ENCODE measurements around the gene SRR.
A peak's percentile ranks its signal among the peaks of the same experiment; 100 is the strongest.

SRR gene

DNA sequence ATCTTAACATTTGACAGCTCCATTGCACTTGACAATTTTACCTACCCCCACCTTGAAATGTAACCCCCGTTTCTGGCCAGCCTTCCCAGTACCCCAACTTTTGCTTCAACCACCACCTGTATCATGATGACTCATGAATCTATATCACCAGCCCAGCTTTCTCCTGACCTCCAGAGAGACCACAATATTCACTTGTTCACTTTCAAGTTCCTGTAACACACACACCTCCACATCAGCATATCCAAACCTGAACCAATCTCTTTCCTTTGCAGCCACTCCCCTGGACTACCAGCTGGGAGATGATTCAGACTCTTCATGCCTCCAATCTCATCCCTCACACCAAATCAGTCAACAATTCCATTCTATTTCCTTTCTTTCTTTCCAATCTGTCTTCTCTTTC, 8.2 kb upstream of the SRR start:
- DNase-seq: no peak

DNA sequence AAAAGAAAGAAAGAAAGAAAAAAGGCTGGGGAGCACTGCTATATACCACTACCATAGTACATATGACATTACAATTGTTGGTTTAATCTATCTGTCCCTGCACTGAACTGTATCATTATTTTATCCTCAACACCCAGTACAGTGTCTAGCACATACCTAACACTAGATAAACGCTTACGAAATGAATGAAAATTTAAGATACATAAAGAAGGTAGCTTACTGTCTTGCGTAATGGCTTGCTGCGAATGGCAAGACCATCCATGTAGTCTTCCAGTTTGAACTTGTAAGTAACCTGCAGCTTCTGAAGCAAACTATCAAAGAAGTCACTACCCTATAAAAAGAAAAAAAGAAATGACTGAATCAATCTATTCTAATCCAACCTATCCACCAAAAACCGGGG, 6.7 kb upstream of the SRR start:
- DNase-seq: no peak

DNA sequence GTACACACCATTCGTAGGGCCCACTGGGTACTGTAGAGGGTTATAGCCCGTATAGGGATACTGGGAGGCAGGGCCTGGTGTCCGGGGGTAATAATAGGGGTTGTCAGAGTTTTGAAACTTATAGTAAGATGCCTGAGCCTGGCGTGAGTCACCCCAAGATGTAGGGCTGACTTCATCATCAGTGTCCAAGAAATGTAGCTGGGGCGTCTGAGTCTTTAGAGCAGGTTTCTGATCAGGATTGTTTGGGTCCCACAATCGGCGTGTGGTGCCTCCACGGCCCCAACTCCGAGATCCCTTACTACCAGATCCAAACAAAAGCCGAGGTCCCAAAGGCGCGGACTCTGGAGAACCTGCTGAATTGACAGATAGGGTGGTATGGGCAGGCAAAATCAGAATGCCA, 4.6 kb upstream of the SRR start:
- DNase-seq: no peak

DNA sequence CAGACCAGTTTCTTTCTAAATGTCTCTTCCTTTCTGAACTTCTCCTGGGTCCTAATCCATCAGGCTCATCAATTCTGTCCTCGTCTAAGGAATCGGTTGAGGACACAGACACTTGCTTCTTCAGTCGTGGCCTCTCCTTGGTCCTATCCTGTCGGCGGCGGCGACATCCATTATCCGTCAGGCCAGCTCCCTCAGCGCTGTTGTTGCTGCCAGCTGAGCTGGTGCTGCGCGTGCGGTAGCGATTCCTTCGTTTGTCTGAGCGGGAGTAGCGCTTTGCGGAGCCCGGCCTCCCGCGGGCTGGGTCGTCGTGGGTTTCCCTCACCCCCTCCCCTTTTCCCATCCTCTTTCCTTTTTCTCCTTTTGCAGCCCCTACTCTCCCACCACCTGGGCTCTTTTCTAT, 4.0 kb upstream of the SRR start:
- no peak for DNase-seq

DNA sequence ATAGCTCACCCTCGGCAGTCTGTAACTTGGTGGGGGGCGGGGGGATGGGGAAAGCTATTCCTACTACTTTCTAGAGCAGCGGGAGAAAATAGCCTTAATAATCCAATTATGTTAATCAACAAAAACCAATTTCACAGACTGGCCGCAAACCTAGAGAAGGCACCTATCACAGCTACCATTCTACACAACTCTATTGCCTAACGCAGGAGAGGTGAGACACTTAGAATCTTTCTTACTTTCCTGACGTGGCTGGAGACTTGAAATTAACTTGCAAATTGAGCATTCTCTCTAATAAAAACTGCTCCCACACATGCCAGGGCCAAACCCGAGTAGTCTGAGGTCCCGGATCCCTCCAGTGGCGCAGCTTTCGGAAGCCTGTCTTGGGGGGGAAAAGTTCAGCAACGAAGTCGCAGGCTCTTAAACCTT, 959 bp upstream of the SRR start:
- DNase-seq: no peak

DNA sequence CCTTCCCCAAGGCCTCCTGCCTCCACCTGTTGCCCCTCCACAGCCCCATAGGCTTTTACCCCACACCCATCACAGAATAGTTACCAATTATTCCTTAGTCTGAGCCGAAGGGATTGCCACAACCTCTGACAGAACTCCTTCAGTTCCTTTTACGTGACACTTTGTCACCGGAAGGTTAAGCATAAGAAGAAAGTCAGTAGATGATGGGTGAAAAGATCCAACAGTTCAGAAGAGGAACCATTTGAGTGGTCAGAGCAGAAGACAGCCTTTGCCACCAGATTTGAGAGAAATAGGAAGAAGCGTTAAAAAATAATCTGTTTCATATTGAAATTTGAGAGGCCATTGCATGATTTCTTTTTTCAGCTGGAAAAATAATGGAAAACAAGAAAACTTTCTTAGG, 1.2 kb downstream of the SRR start:
- no peak for DNase-seq

DNA sequence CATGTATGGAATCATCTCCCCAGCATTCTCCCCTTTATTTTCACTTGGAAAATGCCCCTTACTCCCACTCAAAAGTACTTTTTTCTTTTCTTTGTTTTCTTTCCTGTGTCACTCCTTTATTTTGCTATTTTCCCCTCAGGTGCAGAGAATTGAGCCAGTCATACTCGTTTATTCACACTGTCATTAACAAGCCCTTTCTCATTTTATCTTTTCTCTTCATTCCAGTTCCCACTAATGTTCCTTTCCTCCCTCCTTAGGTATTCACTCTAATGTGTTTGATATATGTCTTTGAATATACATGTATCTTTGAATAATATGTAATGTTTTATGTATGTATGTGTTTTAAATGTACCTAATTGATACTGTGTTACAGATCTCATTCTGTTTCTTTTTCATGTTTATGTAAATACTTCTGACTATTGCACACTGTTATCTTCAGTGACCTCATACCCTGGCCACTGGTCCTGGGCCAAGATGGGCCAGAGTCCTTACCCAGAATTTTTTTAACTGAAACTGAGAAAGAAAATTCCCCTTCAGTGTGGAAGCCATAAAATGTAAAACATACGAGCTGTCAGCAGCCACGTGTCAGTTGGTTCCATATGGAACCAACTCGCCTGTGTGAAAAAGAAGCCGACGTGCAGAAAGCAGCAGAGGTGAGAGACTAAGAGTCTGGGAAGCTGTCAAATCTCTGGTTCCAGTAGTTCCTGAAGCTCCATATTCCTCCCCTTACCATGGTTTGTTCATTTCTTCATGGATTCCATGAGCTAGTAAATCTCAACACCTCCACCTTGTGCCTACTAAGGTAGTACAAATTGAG, 5.8 kb downstream of the SRR start:
- DNase-seq: no peak

DNA sequence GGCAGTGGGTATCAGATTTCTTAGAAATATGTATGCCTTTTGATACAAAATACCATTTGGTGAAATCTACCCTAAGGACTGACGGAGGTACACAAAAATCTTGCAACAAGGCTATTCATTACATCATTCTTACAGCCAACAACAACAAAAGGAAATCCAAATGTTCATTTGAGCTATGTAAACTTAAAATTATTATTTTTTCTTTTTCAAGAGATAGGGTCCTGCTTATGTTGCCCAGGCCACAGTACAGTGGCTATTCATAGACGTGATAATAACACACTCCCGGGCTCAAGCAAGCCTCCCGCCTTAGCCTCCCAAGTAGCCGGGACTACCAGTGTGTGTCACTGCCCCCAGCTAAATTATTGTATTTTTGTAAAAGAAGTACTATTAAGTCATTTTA, 9.0 kb downstream of the SRR start:
- no peak for DNase-seq

DNA sequence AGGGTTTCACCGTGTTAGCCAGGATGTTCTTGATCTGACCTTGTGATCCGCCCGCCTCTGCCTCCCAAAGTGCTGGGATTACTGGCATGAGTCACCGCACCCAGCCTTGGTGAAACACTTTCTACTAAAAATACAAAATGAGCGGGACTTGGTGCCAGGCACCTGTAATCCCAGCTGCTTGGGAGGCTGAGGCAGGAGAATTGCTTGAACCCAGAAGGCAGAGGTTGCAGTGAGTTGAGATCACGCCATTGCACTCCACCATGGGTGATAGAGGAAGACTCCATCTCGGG, 13.1 kb downstream of the SRR start:
- DNase-seq: peak; percentile 38

DNA sequence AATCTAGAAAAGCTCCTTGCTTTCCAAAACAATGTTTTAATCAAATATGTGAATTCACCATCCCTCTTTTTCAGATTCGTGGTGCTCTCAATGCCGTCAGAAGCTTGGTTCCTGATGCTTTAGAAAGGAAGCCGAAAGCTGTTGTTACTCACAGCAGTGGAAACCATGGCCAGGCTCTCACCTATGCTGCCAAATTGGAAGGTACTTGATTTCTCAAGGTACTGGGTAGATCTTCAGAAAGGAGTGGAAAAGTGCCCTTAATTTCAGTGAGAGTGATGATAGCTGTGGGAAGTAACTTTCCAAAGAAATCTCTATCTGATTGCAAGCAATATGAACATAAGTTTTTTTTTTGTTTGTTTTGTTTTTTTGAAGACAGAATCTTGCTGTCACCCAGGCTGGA, 14.0 kb downstream of the SRR start:
- DNase-seq: peak; percentile 52

DNA sequence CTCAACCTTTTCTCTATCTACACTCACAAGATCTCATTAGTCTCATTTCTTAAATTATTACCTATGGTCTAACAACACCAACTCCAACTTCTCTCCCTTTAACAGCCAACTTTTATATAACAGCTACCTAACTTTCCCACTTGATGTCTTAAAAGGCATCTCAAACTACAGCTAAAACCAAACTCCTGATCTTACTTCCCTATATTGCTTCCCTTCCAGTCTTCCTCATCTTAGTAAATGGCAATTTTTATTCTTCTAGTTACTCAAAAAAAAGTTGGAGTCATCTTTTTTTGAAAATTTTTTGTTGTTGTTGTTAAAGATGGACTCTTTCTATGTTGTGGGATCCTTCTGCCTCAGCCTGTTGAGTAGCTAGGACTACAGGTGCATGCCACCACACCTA, 15.3 kb downstream of the SRR start:
- DNase-seq: no peak

DNA sequence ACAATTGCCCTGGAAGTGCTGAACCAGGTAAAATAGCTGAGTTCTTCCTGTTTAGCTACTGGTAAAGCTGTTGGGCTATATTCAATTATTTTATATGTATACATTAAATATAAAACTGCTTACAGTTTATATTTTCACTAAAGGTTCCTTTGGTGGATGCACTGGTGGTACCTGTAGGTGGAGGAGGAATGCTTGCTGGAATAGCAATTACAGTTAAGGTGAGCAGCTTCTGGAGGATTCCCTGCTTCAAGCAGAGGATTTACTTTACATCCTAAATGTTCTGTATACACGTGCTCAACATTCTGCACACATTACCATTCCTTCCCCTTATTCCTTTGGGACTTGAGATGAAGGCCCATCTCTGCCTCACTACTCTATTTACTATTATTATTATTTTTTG, 17.6 kb downstream of the SRR start:
- no peak for DNase-seq

DNA sequence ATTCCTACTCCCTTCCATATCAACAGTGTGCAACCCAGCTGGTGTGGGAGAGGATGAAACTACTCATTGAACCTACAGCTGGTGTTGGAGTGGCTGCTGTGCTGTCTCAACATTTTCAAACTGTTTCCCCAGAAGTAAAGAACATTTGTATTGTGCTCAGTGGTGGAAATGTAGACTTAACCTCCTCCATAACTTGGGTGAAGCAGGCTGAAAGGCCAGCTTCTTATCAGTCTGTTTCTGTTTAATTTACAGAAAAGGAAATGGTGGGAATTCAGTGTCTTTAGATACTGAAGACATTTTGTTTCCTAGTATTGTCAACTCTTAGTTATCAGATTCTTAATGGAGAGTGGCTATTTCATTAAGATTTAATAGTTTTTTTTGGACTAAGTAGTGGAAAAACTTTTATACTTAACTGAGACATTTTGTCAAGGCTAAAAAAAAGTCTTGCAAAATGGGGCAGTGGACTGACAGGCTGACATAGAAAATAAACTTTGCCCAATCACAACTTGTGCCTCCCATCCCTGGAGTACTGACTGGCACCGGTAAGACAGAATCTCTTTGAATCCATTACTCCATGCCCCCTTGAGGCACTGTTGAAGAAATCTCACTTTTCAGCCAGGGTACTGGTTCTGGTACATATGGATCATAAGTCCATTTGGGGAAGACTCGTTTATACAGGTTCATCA, 20.0 kb downstream of the SRR start:
- DNase-seq: no peak

DNA sequence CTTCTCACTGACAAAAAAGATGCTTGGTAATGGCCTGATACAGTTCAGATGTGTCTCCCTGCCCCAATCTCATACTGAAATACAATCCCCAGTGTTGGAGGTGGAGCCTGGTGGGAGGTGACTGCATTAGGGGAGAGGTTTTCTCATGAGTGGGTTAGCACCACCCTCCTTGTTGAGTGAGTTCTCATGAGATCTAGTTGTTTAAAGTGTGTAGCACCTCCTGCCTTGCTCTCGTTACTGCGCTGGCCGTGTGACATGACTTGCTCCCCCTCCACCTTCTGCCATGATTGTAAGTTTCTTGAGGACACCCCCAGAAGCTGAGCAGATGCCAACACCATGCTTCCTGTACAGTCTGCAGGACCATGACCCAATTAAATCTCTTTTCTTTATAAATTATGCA, 27.6 kb downstream of the SRR start:
- no peak for DNase-seq

DNA sequence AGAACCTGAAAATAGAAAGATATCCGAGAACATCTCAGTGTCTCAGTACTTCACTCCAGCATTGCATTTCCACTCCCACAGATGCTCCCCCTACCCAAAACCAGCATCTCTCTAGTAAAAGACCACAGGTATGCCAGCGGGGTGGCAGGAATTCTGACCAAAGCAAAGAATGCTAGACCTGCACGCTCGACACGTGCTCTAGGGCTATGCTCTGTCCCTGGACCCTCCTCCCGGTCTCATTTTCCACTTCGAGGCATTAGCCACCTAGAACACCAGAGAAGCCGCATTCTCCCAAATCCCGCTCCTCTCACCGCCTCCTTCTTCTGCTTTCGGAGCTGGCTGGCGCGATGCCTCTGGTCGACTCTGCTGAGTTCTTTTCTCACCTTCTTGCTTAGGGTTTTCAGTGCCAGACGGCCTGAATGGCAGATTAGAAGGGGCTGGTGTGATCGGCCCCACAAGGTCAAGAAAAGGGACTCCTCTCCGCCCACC, 32.0 kb downstream of the SRR start:
- DNase-seq: no peak

DNA sequence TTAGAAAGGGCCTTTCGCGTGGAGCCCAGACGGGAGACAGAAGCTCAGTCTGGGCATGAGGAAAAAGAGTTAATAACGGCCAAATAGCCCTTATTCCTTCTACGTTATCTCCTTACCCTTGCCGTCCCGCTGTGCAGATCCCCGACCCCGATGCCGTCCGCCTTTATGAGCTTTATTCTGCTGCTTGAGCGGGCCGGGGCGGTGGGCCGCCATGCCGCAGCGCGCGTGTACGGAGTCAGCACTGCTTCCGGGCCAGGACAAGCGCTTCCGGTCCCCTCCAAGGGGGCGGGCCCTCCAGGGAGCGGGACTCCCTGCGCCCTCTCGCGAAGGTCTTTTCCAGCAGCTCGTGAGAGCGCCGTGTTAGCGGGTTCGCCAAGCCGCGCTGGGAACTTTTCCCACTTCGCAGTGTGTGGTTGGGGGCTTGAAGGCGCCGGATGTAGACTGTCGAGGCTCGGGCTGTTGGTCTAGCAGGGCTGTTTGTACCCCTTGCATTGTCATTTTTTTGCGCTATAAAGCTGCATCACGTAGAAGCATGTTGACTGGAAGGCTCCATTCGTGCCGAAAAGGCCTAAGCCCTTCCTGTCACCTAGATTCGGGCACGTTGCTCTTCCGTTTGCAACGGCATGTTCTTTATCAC, 32.6 kb downstream of the SRR start, which contains the start of gene TSR1:
TSS of gene TSR1 (minus strand) at position 243 of the 637 bp plus-strand sequence. CDS start at position 213, 30 bp downstream.
- DNase-seq: peak; percentile 92

DNA sequence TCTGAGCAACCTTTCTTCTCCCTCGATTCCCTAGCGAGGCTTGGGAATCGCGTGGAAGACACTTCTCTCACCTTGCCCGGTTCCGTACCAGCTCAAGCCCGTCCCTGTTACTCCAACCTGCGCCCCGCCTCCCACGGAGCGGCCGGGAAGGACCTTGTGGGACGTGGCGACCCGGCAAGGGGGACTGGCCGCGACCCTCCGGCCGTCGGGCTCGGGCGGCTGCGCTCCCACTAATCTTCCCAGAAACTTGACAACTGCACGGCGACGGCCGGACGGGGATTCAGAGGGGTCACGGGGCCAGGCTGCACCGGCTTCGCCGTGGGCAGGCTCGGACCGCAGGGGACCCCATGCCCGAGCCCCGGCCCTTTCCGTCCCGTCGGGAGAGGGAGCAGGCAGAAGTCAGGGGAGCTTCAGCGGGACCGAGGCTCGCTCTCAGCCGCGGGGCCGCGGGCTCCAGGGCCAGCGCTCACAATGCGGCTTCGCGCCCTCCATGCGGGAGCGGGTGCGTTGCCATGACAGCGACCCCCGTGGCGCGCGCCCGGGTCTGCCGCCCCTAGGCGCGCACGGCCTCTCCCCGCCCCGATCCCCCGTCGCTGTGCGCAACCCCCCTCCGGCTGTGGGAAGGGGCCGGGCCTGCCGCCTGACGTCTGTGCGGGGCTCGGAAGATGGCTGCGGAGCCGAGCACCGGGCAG, 33.2 kb downstream of the SRR start, which contains the start of gene SGSM2:
TSS of gene SGSM2 (plus strand) at position 650 of the 692 bp plus-strand sequence. CDS start 188 bp downstream, outside the sequence.
- peak; percentile 81 for DNase-seq

DNA sequence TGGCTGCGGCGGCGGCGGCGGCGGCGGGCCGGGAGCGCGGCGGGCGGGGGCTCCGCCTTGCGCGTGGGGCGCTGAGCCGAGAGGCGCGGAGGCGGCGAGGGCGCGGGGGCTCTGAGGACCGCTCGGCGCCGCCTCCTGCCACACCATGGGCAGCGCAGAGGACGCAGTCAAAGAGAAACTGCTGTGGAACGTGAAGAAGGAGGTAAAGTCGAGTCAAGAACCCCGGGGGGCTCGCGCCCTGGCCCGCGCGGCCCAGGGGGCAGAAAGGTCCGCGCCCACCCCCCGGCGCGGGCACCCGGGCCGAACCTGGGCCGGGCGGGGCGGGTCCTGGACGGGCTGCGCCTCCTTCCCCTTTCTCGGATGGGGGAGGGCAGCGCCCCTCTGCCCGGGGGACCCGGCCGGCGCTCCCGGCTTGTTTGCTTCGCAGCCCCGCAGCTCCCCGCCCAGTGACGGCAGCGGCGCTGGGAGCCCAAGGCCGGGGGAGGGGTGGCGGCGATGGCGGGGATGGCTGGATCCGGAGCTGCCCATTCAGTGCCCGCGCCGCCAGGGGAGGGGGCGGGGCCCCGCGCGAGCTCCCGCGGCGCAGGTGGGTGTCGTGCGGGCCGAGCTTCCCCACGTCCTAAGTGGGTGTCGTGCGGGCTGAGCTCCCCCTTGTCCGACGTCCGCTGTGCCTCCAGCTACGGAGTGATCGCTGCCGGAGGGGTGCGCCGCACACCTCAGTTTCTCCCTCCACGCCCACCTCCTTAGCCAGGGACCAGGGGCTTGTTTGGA, 34.0 kb downstream of the SRR start:
- DNase-seq: peak; percentile 63

DNA sequence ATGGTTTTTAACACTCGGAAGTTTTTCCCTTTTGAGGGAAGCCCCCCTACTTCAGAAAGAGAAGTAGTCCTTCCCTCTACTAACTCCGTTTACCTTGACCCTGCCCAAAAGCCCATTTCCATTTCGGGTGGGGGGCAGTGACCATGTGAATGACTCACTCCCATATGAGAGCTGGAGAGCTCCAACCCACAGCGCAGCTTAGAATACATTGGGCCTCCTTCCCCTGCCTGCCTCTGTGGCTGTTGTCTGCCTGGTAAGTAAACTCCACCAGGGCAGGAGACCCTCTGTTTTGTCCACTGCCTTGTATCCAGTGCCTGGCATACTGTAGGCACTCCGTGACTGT, 34.5 kb downstream of the SRR start:
- DNase-seq: no peak

DNA sequence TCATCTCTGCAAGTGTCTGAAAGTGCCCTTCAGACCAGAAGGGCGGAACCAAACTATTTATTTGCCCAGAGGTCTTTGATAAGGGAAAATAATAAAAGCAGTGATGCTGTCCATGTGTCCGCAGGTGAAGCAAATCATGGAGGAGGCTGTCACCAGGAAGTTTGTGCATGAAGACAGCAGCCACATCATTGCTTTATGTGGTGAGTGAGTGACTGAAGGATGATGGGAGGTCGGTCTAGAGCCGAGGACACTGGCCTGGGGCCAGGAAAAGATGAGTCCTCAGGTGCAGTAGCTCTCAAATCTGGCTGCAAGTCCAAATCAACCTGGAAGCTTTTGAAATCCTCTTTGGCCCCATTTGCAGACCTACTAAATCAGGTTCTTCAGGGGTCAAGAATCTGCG, 39.7 kb downstream of the SRR start:
- no peak for DNase-seq

DNA sequence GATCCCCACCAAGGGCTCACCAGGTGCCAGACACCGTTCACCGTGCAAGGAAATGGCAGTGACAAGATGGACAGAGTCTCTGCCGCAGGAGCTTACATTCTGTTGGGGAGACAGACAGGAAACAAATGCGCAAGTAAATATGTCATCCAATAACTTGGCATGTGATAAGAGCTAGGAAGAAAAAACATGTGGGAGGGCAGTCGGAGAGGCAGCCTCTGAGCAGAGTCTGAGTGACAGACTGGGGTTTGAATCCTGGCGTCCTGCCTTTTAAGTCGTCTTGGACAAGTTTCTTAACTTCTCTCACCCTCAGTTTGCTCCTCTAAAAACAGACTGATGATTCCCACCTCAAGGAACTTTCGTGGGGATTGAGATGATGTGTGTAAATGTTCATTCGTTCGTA, 40.8 kb downstream of the SRR start:
- no peak for DNase-seq

DNA sequence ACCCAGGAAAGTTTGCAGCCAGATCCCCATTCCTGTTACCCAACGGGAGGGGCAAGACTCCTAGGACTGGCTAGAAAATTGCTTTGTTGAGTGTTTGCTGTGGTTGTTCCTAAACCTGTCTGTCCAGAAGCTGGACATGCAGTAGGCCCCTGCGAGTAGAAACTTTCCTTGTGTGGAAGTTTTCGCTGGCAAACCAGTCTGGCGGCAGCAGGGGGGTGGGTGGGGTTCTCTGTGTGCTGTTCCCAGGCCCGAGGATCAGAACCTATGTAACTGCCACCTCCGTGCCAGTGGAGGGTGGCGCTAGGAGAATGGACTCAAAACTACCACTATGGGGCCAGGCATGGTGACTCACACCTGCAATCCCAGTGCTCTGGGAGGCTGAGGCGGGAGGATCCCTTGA, 42.7 kb downstream of the SRR start:
- DNase-seq: no peak
